GM20431 (cell line): Measurements from ENCODE around the gene USP15.
"Not testable (repeated sequence)": the region's sequence is repeated elsewhere in the genome, so short reads cannot be mapped to it uniquely, and the experiment has no call there.

Source experiments
- in situ Hi-C: fragments of 300-500 bp; cut with MseI, MboI; formaldehyde crosslinking; loops from one replicate; pipeline ENCODE4 v1.15.0; 2020; ENCODE audit warnings: low sequenced_read_pairs; ENCODE audit not compliant: unreplicated experiment

USP15 gene

DNA sequence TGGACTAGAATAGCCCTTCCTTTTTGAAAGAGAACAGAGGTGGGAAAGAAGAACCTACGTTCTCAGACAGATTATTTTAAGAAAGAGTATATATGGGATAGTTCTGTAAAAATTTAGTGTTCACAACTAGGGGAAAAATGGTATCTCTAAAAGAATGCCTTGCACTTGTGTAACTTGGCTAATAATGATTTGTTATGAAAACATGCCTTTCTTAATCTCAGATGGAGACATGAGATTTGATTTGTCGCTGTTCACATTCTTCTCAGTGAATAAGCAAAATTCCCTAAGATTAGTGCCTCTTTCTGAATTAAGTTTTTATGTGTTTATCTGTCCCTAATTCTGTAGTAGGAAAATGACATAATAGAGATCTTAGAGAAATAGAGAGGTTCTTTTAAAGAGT, 100.8 kb downstream of the USP15 start:
- in situ Hi-C loops = no loop called here

DNA sequence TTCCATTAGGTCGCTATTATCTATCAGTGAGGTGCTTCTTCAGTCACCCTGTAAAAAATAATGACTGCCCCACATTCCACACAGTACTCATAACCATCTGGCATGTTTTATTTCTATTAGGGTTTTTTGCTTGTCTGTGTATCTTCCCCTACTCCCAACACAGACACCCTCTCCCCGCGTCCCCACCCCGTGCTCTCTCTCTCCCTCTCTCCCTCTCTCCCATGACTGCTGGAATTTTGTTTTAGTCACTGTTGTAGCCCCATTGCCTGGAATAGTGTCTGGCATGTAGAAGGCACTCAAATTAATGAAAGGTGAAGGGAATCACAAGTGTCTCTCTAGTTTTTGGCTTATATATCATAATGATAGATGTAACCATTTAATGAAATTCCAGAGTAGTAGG, 103.3 kb downstream of the USP15 start:
- in situ Hi-C loops = no loop called here

DNA sequence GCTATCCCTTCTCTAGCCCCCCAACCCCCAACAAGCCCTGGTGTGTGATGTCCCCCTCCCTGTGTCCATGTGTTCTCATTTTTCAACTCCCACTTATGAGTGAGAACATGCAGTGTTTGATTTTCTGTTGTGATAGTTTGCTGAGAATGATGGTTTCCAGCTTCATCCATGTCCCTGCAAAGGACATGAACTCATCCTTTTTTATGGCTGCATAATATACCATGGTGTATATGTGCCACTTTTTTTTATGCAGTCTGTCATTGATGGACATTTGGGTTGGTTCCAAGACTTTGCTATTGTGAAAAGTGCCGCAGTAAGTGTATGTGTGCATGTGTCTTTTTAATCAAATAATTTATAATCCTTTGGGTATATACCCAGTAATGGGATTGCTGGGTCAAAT, 104.5 kb downstream of the USP15 start:
- in situ Hi-C loops = not testable (repeated sequence)

- in situ Hi-C loops = not testable (repeated sequence)
Observed at GRCh38 chr12:62365846-62366245, 105.6 kb downstream of the USP15 start.

DNA sequence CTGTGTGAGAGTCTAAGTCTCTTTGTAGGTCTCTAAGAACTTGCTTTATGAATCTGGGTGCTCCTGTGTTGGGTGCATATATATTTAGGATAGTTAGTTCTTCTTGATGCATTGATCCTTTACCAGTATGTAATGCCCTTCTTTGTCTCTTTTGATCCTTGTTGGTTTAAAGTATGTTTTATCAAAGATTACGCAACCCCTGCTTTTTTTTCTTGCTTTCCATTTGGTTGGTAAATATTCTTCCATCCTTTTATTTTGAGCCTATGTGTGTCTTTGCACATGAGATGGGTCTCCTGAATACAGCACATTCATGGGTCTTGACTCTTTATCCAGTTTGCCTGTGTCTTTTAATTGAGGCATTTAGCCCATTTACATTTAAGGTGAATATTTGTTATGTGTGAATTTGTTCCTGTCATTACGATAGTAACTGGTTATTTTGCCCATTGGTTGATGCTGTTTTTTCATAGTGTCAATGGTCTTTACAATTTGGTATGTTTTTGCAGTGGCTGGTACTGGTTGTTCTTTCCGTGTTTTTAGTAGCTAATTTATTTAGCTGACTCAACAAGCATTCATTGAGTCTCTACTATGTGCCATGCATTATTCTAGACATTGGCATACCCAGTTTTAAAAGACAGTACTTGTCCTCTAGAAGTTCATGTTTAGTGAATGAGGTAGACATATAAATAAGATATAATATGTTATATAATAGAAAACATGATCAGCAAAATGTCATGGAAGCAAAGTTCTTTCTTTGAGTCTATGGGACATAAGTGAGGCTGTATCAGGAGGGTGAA, 108.4 kb downstream of the USP15 start:
- in situ Hi-C loops = not testable (repeated sequence)

- in situ Hi-C loops = no loop called here
Observed at GRCh38 chr12:62370189-62370588, 110.0 kb downstream of the USP15 start.

GRCh38 chr12:62371661-62372060, 111.5 kb downstream of the USP15 start:
- in situ Hi-C loops = no loop called here

GRCh38 chr12:62372134-62372533, 111.9 kb downstream of the USP15 start:
- in situ Hi-C loops = no loop called here

- in situ Hi-C loops = no loop called here
Observed at GRCh38 chr12:62372825-62373224, 112.6 kb downstream of the USP15 start.

DNA sequence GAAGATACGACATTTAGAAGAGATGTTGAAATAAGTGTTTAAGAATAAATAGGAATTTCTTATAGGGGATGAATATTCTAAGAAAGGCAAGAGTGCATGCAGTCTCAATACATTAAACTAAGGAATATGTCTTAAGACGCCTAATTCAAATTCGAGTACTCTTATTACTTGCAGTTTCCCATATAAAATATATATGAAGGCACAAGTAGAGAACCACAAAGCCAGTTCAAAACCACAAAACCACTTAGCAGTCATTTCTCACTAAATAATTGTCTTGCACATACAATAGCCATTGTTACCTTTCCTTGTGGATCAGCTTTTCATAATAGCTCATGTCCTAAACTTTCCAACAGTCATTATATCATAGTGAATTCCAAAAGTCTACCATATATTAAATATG, 115.4 kb downstream of the USP15 start:
- in situ Hi-C loops = no loop called here

DNA sequence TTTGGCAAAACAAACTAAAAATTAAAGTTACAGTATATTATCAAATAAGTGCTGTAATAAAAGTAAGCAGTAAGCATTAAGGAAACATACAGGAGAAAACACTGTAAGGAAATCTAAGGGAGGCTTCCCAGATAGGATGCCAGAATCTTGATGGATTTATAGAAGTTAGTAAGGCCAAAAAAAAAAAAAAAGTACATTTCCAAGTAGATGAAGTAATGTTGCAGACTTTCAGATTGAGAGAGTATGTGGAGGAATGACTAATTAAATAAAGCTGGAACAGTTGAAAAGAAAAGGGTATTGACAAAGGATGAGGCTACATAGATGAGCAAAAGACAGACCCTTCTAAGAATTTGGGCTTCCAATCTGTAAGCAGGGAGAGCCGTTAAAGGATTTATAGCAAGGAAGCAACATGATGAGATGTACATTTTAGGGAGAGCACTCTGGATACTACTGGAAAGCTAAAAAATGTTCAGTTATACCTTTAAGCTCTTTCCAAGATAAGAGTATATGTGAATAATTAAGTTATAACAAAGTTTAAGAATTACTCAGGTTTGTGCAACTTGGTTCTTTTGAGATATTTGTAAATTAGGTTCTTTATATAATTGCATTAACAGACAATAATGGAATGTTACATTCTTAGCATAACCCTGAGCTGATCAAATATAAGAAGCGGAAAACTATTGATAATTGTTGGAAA, 119.0 kb downstream of the USP15 start:
- in situ Hi-C loops = no loop called here

DNA sequence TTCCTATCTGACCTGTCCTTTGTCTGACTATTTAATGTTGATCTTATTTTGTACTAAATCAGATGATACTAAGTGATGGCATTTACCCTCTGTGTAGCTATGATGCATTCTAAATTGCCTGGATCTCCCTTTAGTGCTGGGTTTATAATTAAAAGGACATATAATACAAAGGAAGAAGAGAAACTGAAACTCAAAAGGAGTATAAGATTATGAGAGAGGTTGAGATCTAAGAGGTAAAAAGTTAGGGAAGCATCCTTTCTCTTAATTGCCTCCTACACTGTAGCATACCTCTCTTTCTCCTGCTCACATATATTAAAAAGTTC, 119.5 kb downstream of the USP15 start:
- in situ Hi-C loops = no loop called here

DNA sequence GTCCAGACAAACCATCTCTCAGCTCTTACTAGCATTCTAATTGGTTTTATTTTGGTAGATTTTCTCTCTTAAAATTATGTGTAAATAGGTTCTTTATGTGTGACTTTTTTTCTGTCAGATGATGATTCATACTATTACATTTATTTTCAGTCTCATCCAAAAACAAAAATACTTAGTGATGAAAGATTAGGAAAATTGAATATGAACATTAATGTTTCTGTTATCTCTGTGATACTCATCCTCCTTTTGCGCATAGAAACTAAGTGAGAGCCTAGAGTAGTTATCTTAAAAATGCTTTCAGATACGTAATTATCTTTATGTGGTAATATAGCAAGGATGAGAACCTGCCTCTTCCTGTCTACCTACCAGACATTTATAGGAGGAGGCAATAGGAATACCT, 122.3 kb downstream of the USP15 start:
- in situ Hi-C loops = no loop called here

DNA sequence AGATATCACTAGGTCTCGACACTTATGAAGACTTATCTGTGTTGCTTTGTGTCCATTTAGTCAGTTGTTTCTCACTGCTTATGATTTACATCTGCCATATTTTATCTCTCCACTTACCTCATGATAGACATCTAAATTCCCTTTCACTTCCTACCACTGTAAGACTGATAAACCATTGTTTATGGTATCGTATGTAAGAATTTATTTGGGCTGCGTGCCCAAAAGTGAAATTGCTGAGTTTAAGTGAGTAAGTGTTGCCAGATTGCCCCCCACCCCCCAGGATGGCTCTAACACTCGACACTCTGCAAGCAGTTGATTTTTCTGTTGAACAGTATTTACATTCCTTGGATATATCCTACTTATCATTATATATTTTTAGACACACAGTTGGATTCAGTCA, 136.5 kb downstream of the USP15 start:
- in situ Hi-C loops = no loop called here

- in situ Hi-C loops = no loop called here
Observed at GRCh38 chr12:62400135-62400534, 139.9 kb downstream of the USP15 start.

GRCh38 chr12:62401631-62402030, 141.4 kb downstream of the USP15 start:
- in situ Hi-C loops = no loop called here

DNA sequence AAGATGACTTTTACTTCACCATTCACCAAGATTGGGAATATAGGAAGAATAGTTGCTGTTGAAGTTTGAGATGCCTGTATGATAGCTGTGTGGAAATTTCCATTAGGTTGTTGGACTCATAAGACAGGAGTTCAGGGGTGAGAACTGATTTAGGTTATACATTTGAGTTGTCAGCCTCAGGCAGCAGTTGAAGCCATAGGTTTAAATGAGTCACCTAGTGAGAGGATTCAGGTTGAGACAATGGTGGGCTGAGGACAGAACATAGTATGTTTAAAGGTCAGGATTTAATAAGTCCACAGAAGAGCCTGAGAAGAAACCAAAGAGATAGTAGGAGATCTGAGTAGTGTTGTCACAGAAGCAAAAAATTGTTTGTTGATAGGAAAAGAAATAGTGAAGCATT, 142.8 kb downstream of the USP15 start:
- in situ Hi-C loops = no loop called here

DNA sequence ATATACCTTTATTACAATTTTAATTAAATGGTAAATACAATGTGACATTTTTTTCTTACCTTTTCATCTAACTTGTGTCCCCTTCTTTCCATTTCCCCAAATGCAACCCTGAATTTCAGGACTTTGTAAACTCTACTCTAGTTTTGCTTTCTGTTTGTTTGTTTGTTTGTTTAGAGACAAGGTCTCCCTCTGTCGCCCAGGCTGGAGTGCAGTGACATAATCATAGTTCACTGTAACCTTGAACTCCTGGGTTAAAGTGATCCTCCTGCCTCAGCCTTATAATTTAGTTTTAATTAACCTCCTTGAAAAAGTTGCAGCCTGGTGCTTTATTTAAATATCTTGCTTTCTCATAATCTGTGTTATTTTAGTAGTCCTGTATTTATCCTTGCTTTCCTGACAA, 147.4 kb downstream of the USP15 start:
- in situ Hi-C loops = no loop called here

GRCh38 chr12:62409068-62409467, 148.9 kb downstream of the USP15 start:
- in situ Hi-C loops = no loop called here

DNA sequence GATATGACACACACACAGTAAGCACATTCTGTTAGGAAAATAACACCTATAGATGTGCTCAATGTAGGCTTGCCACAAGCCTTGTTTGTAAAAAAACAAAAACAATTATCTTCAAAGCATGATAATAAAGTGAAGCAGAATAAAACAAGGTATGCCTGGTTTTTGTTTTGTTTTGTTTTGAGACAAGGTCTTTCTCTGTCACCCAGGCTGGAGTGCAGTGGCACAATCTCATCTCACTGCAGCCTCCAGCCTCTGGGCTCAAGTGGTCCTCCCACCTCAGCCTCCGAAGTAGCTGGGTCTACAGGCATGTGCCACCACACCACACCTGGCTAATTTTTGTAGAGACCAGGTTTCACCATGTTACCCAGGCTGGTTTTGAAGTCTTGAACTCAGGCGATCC, 154.0 kb downstream of the USP15 start:
- in situ Hi-C loops = no loop called here

DNA sequence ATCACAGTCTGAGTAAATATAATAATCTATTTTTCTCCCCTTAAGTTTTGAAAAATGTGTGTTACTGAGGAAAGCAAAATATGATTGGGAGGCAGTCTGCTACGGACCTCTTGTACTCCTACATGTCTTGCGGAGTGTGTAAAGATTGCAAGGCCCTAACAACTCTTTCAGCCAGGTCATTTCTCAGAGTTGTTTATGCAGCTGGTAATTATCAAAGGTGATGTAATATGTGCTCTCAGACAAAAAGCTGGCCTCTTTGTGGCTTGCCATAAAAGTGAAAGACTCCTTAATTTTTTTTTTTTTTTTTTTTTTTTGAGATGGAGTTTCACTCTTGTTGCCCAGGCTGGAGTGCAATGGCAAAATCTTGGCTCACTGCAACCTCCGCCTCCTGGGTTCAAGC, 165.9 kb downstream of the USP15 start:
- in situ Hi-C loops = no loop called here

DNA sequence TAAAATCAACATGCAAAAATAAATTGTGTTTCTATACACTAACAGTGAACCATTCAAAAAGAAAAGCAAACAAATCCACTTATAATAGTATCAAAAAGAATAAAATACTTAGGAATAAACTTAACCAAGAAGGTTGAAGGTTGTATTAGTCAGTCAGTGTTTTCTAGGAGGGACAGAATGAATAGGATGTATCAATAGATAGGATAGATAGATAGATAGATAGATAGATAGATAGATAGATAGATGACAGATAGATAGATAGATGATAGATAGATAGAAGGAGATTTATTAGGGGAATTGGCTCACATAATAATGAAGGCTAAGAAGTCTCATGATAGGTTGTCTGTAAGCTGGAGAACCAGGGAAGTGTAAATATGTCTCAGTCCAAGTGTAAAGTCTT, 169.3 kb downstream of the USP15 start:
- in situ Hi-C loops = no loop called here
